ENCODE data around the gene JPH4.

Gene JPH4

GRCh38 chr14:23580152-23580926, 1.7 kb upstream of the JPH4 start:
- ChIA-PET POLR2A (ENCODE audit: low non-redundant PET) (interaction anchor here (0.6 kb wide), 1 partner anchor 819 kb away, joined by 3 read pairs; no protein-coding TSS in a partner anchor), CTCF (no interaction called here)
- DNase-seq (ENCODE audit: low spot score), result no peak
- TF ChIP-seq CTCF (conservative IDR thresholded peaks at IDR 0.05; ENCODE audit: low read depth), result no peak
- H3K27ac ChIP-seq, result no peak overlapping the region

- ChIA-PET POLR2A (ENCODE audit: low non-redundant PET) (no interaction called here), CTCF (no interaction called here)
- no peak for TF ChIP-seq CTCF (conservative IDR thresholded peaks at IDR 0.05; ENCODE audit: low read depth)
- no peak for DNase-seq (ENCODE audit: low spot score)
- no peak overlapping the region for H3K27ac ChIP-seq
Observed at GRCh38 chr14:23579739-23580138, 1.1 kb upstream of the JPH4 start.

GRCh38 chr14:23579311-23579630, 681 bp upstream of the JPH4 start:
- TF ChIP-seq CTCF (conservative IDR thresholded peaks at IDR 0.05; ENCODE audit: low read depth), result no peak
- no peak overlapping the region for H3K27ac ChIP-seq
- no peak for DNase-seq (ENCODE audit: low spot score)
- CTCF ChIA-PET, result no interaction called here
- POLR2A ChIA-PET (ENCODE audit: low non-redundant PET), result no interaction called here

- no peak for DNase-seq (ENCODE audit: low spot score)
Observed at GRCh38 chr14:23577710-23578392, 739 bp downstream of the JPH4 start.

GRCh38 chr14:23577004-23577681, 1.4 kb downstream of the JPH4 start:
- H3K27ac ChIP-seq, result no peak overlapping the region
- POLR2A ChIA-PET (ENCODE audit: low non-redundant PET), result no interaction called here
- CTCF ChIA-PET, result interaction anchor here (0.6 kb wide), 1 partner anchor 1983 kb away, joined by 3 read pairs; no protein-coding TSS in a partner anchor
- DNase-seq (ENCODE audit: low spot score), result no peak
- no peak for TF ChIP-seq CTCF (conservative IDR thresholded peaks at IDR 0.05; ENCODE audit: low read depth)

More at GRCh38 chr14:23577710-23578392, 739 bp downstream of the JPH4 start:
- ChIA-PET CTCF (interaction anchor here (0.6 kb wide), 2 partner anchors 532 to 1984 kb away, joined by 3 to 4 read pairs; no protein-coding TSS in a partner anchor), POLR2A (ENCODE audit: low non-redundant PET) (no interaction called here)
- TF ChIP-seq CTCF (conservative IDR thresholded peaks at IDR 0.05; ENCODE audit: low read depth), result no peak
- H3K27ac ChIP-seq, result no peak overlapping the region

- ChIA-PET CTCF (interaction anchor here (0.5 kb wide), 1 partner anchor 42 kb away, joined by 3 read pairs; no protein-coding TSS in a partner anchor), POLR2A (ENCODE audit: low non-redundant PET) (no interaction called here)
- no peak for DNase-seq (ENCODE audit: low spot score)
- no peak for TF ChIP-seq CTCF (conservative IDR thresholded peaks at IDR 0.05; ENCODE audit: low read depth)
- H3K27ac ChIP-seq, result no peak overlapping the region
Observed at GRCh38 chr14:23573384-23574015, 5.1 kb downstream of the JPH4 start.

Data from RWPE1 (cell line).